GM18873 (cell line): ENCODE results near the gene TESMIN.

Source experiments
- ATAC-seq: cut with Tn5 transposase; IDR thresholded peaks from one replicate; pipeline ENCODE4 v1.9.1; 2021; ENCODE audit warnings: mild to moderate bottlenecking, moderate library complexity, moderate number of reproducible peaks; ENCODE audit not compliant: unreplicated experiment, low FRiP score

Gene TESMIN

GRCh38 chr11:68751331-68751856 lies at the start of gene TESMIN:
Gene TESMIN (minus strand): TSS chr11:68751520. CDS start chr11:68750660, 860 bp downstream.
- ATAC-seq: no peak

- no peak for ATAC-seq
These were observed 47.0 kb upstream of the TESMIN start for GRCh38 chr11:68798221-68798813.

- ATAC-seq: no peak
These were observed 45.5 kb upstream of the TESMIN start for GRCh38 chr11:68796801-68797200.

- no peak for ATAC-seq
These were observed 41.2 kb upstream of the TESMIN start for GRCh38 chr11:68792400-68792966.

GRCh38 chr11:68784653-68785052 lies 33.3 kb upstream of the TESMIN start:
- no peak for ATAC-seq

GRCh38 chr11:68783216-68783821 lies 32.0 kb upstream of the TESMIN start:
- ATAC-seq: no peak

GRCh38 chr11:68782711-68783110 lies 31.4 kb upstream of the TESMIN start:
- ATAC-seq: no peak

GRCh38 chr11:68780829-68781228 lies 29.5 kb upstream of the TESMIN start:
- no peak for ATAC-seq

- no peak for ATAC-seq
These were observed 26.9 kb upstream of the TESMIN start for GRCh38 chr11:68778205-68778604.

- no peak for ATAC-seq
These were observed 25.3 kb upstream of the TESMIN start for GRCh38 chr11:68776442-68777235.

GRCh38 chr11:68775951-68776388 lies 24.6 kb upstream of the TESMIN start:
- no peak for ATAC-seq

- no peak for ATAC-seq
These were observed 22.9 kb upstream of the TESMIN start for GRCh38 chr11:68774194-68774585.

GRCh38 chr11:68773521-68774193 lies 22.3 kb upstream of the TESMIN start:
- ATAC-seq: no peak

- no peak for ATAC-seq
These were observed 21.6 kb upstream of the TESMIN start for GRCh38 chr11:68772936-68773335.

- ATAC-seq: no peak
These were observed 19.5 kb upstream of the TESMIN start for GRCh38 chr11:68770781-68771180.

GRCh38 chr11:68767672-68768071 lies 16.4 kb upstream of the TESMIN start:
- no peak for ATAC-seq

GRCh38 chr11:68766786-68767185 lies 15.5 kb upstream of the TESMIN start:
- no peak for ATAC-seq

- no peak for ATAC-seq
These were observed 13.4 kb upstream of the TESMIN start for GRCh38 chr11:68764746-68765145.

- ATAC-seq: no peak
These were observed 12.8 kb upstream of the TESMIN start for GRCh38 chr11:68763926-68764657.

- ATAC-seq: no peak
These were observed 11.9 kb upstream of the TESMIN start for GRCh38 chr11:68763181-68763721.
